ENCODE results near the gene MS4A1. TPM values are rescaled to one million over a fixed set of nuclear protein-coding genes. Genes with fewer than 3 reads are reported as not detected.
"Not testable (repeated sequence)": the region's sequence is repeated elsewhere in the genome, so short reads cannot be mapped to it uniquely, and the experiment has no call there.

MS4A1 gene
- total RNA-seq, 4 donors from 2014 or later, result 0.38 to 1.2 TPM; not detected in 2

GRCh38 chr11:60431251-60431650, 24.4 kb upstream of the MS4A1 start:
- H3K27ac ChIP-seq, result no peak overlapping the region
- DNase-seq, result no peak
- no peaks in the 10 kb centered on the region for H3K9me3 ChIP-seq
- no peak overlapping the region for H3K4me3 ChIP-seq
- intact Hi-C loops (cut with DNase I), result no loop called here
- no peaks in the 10 kb centered on the region for H3K27me3 ChIP-seq
- WGBS, 2 donors, result 61 to 71% methylated on average over 2 of the region's 2 CpGs
- H3K4me1 ChIP-seq, result no peaks in the 10 kb centered on the region
- no peak for TF ChIP-seq POLR2A (IDR thresholded peaks at IDR 0.05)
- no peak for TF ChIP-seq CTCF (IDR thresholded peaks at IDR 0.05)
- H3K36me3 ChIP-seq, result no peaks in the 10 kb centered on the region

DNA sequence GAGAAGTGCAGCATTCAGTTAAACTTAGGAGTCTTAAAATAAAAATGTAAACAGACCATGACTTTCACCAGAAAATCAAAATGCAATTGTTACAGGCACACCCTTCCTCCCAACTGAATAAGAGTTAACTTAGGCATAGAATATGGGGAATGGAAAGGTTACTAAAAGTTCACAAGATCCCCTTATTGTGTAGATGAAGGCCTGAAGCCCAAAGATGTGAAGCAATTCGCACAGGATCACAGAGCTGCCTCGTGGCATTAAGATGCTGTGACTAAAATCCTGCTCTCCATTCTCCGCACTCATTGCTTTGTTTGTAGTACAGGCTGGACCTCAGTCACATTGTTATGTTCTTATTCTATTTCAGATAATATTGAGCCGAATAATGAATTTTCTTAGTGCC, 22.2 kb upstream of the MS4A1 start:
- Histone ChIP-seq H3K27ac (no peak overlapping the region), H3K4me3 (no peak overlapping the region), H3K9me3 (no peaks in the 10 kb centered on the region), H3K36me3 (no peaks in the 10 kb centered on the region), H3K4me1 (no peaks in the 10 kb centered on the region), H3K27me3 (no peaks in the 10 kb centered on the region)
- DNase-seq, result no peak
- WGBS, 2 donors, result 55 to 56% methylated on average over 4 of the region's 4 CpGs
- intact Hi-C loops (cut with DNase I), result no loop called here
- TF ChIP-seq CTCF (IDR thresholded peaks at IDR 0.05) (no peak), POLR2A (IDR thresholded peaks at IDR 0.05) (no peak)

DNA sequence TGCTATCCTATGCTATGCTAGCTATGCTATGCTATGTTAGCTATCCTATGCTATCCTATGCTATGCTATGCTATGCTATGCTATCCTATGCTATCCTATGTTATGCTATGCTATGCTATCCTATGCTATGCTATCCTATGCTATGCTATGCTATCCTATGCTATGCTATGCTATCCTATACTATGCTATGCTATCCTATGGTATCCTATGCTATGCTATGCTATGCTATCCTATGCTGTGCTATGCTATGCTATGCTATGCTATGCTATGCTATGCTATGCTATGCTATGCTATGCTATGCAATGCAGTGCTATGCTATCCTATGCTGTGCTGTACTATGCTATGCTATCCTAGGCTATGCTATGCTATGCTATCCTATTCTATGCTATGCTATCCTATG, 8.6 kb upstream of the MS4A1 start:
- TF ChIP-seq CTCF (IDR thresholded peaks at IDR 0.05) (no peak), POLR2A (IDR thresholded peaks at IDR 0.05) (no peak)
- Histone ChIP-seq H3K4me3 (no peak overlapping the region), H3K27me3 (no peaks in the 10 kb centered on the region), H3K27ac (no peak overlapping the region), H3K36me3 (no peaks in the 10 kb centered on the region), H3K9me3 (no peaks in the 10 kb centered on the region), H3K4me1 (no peaks in the 10 kb centered on the region)
- intact Hi-C loops (cut with DNase I), result no loop called here
- DNase-seq, result no peak

- H3K27me3 ChIP-seq, result no peaks in the 10 kb centered on the region
- intact Hi-C loops (cut with DNase I), result no loop called here
- H3K4me1 ChIP-seq, result no peaks in the 10 kb centered on the region
- no peaks in the 10 kb centered on the region for H3K9me3 ChIP-seq
- no peak overlapping the region for H3K27ac ChIP-seq
- no peak for TF ChIP-seq POLR2A (IDR thresholded peaks at IDR 0.05)
- no peak for TF ChIP-seq CTCF (IDR thresholded peaks at IDR 0.05)
- no peak for DNase-seq
- no peak overlapping the region for H3K4me3 ChIP-seq
- H3K36me3 ChIP-seq, result no peaks in the 10 kb centered on the region
Observed at GRCh38 chr11:60447846-60448245, 7.8 kb upstream of the MS4A1 start.

DNA sequence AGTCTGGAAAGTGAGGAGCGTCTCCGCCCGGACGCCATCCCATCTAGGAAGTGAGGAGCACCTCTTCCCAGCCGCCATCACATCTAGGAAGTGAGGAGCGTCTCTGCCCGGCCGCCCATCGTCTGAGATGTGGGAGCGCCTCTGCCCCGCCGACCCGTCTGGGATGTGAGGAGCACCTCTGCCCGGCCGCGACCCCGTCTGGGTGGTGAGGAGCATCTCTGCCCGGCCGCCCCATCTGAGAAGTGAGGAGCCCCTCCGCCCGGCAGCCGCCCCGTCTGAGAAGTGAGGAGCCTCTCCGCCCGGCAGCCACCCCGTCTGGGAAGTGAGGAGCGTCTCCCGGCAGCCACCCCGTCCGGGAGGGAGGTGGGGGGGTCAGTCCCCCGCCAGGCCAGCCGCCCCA, 4.5 kb upstream of the MS4A1 start:
- H3K27ac ChIP-seq; intact Hi-C loops (cut with DNase I); H3K27me3 ChIP-seq; DNase-seq; H3K4me1 ChIP-seq; H3K36me3 ChIP-seq; H3K9me3 ChIP-seq; H3K4me3 ChIP-seq: not testable (repeated sequence)
- no CpG with 5 or more reads among the region's 32 CpGs for WGBS, 2 donors

GRCh38 chr11:60454212-60454611, 1.4 kb upstream of the MS4A1 start:
- no peaks in the 10 kb centered on the region for H3K4me1 ChIP-seq
- intact Hi-C loops (cut with DNase I), result no loop called here

More at GRCh38 chr11:60454212-60454611, 1.4 kb upstream of the MS4A1 start:
- TF ChIP-seq POLR2A (IDR thresholded peaks at IDR 0.05) (no peak), CTCF (IDR thresholded peaks at IDR 0.05) (no peak)
- DNase-seq, result no peak
- no peak overlapping the region for H3K4me3 ChIP-seq
- H3K9me3 ChIP-seq, result no peaks in the 10 kb centered on the region
- no peaks in the 10 kb centered on the region for H3K36me3 ChIP-seq
- no peak overlapping the region for H3K27ac ChIP-seq
- H3K27me3 ChIP-seq, result no peaks in the 10 kb centered on the region
